Measurements from ENCODE around the gene PITPNM1.
"Not testable (repeated sequence)": the region's sequence is repeated elsewhere in the genome, so short reads cannot be mapped to it uniquely, and the experiment has no call there.

PITPNM1 gene

GRCh38 chr11:67504950-67505581 is at the start of gene PITPNM1:
Gene PITPNM1 (minus strand): TSS chr11:67505363. CDS start chr11:67504180, 1,183 bp downstream.
- DNase-seq (ENCODE audit: low read depth, low spot score) = no peak
- Histone ChIP-seq H3K9ac (ENCODE audit: insufficient read length) (peak within 1 kb of the TSS; percentile 51), H3K27ac (peak within 1 kb of the TSS; percentile 64), H3K4me3 (peak within 1 kb of the TSS; percentile 76), H3K36me3 (ENCODE audit: insufficient read depth, low read length) (no peaks in the 10 kb centered on the region), H3K9me3 (ENCODE audit: low read depth, low read length) (no peaks in the 10 kb centered on the region)
- no peak for TF ChIP-seq EZH2 (IDR thresholded peaks at IDR 0.05)
- 0 out of 2 replicates have a peak, but pooled peaks have one; percentile 22 for TF ChIP-seq POLR2AphosphoS5 (IDR thresholded peaks at IDR 0.05; ENCODE audit: borderline replicate concordance, low read depth, low read length)

- not testable (repeated sequence) for H3K27ac ChIP-seq; H3K9ac ChIP-seq (ENCODE audit: insufficient read length); H3K9me3 ChIP-seq (ENCODE audit: low read depth, low read length); DNase-seq (ENCODE audit: low read depth, low spot score); H3K36me3 ChIP-seq (ENCODE audit: insufficient read depth, low read length); H3K4me3 ChIP-seq
Observed at GRCh38 chr11:67551697-67552096, 46.5 kb upstream of the PITPNM1 start.

- TF ChIP-seq EZH2 (IDR thresholded peaks at IDR 0.05) = no peak
- TF ChIP-seq POLR2AphosphoS5 (IDR thresholded peaks at IDR 0.05; ENCODE audit: borderline replicate concordance, low read depth, low read length) = no peak
- no peak for TF ChIP-seq FOXP2 (optimal IDR thresholded peaks at IDR 0.05; ENCODE audit: control extremely low read depth, extremely low read length, insufficient read depth)
- DNase-seq (ENCODE audit: low read depth, low spot score) = no peak
- Histone ChIP-seq H3K9ac (ENCODE audit: insufficient read length) (no peak overlapping the region), H3K9me3 (ENCODE audit: low read depth, low read length) (no peaks in the 10 kb centered on the region), H3K4me3 (no peak overlapping the region), H3K27ac (no peak overlapping the region), H3K36me3 (ENCODE audit: insufficient read depth, low read length) (no peaks in the 10 kb centered on the region)
Observed at GRCh38 chr11:67551127-67551526, 46.0 kb upstream of the PITPNM1 start.

- H3K9me3 ChIP-seq (ENCODE audit: low read depth, low read length) = no peaks in the 10 kb centered on the region
- DNase-seq (ENCODE audit: low read depth, low spot score) = no peak
- H3K27ac ChIP-seq = no peak overlapping the region
- TF ChIP-seq FOXP2 (optimal IDR thresholded peaks at IDR 0.05; ENCODE audit: control extremely low read depth, extremely low read length, insufficient read depth) (no peak), POLR2AphosphoS5 (IDR thresholded peaks at IDR 0.05; ENCODE audit: borderline replicate concordance, low read depth, low read length) (no peak), EZH2 (IDR thresholded peaks at IDR 0.05) (no peak)
- H3K36me3 ChIP-seq (ENCODE audit: insufficient read depth, low read length) = no peaks in the 10 kb centered on the region
- no peak overlapping the region for H3K9ac ChIP-seq (ENCODE audit: insufficient read length)
- no peak overlapping the region for H3K4me3 ChIP-seq
Observed at GRCh38 chr11:67548555-67549110, 43.5 kb upstream of the PITPNM1 start.

GRCh38 chr11:67548112-67548511 is 42.9 kb upstream of the PITPNM1 start:
- not testable (repeated sequence) for DNase-seq (ENCODE audit: low read depth, low spot score); H3K9ac ChIP-seq (ENCODE audit: insufficient read length); H3K9me3 ChIP-seq (ENCODE audit: low read depth, low read length); H3K27ac ChIP-seq; H3K4me3 ChIP-seq; H3K36me3 ChIP-seq (ENCODE audit: insufficient read depth, low read length)

GRCh38 chr11:67545280-67545679 is 40.1 kb upstream of the PITPNM1 start:
- Histone ChIP-seq H3K4me3 (no peak overlapping the region), H3K9ac (ENCODE audit: insufficient read length) (no peak overlapping the region), H3K27ac (no peak overlapping the region), H3K9me3 (ENCODE audit: low read depth, low read length) (no peaks in the 10 kb centered on the region), H3K36me3 (ENCODE audit: insufficient read depth, low read length) (no peaks in the 10 kb centered on the region)
- DNase-seq (ENCODE audit: low read depth, low spot score) = no peak
- TF ChIP-seq FOXP2 (optimal IDR thresholded peaks at IDR 0.05; ENCODE audit: control extremely low read depth, extremely low read length, insufficient read depth) (no peak), EZH2 (IDR thresholded peaks at IDR 0.05) (no peak), POLR2AphosphoS5 (IDR thresholded peaks at IDR 0.05; ENCODE audit: borderline replicate concordance, low read depth, low read length) (no peak)

- no peaks in the 10 kb centered on the region for H3K36me3 ChIP-seq (ENCODE audit: insufficient read depth, low read length)
- H3K9me3 ChIP-seq (ENCODE audit: low read depth, low read length) = no peaks in the 10 kb centered on the region
- H3K4me3 ChIP-seq = no peak overlapping the region
- no peak overlapping the region for H3K27ac ChIP-seq
- no peak for TF ChIP-seq POLR2AphosphoS5 (IDR thresholded peaks at IDR 0.05; ENCODE audit: borderline replicate concordance, low read depth, low read length)
- no peak overlapping the region for H3K9ac ChIP-seq (ENCODE audit: insufficient read length)
- no peak for DNase-seq (ENCODE audit: low read depth, low spot score)
Observed at GRCh38 chr11:67544616-67545242, 39.6 kb upstream of the PITPNM1 start.

GRCh38 chr11:67543585-67543984 is 38.4 kb upstream of the PITPNM1 start:
- no peak overlapping the region for H3K27ac ChIP-seq
- H3K36me3 ChIP-seq (ENCODE audit: insufficient read depth, low read length) = no peaks in the 10 kb centered on the region
- H3K9me3 ChIP-seq (ENCODE audit: low read depth, low read length) = no peaks in the 10 kb centered on the region
- TF ChIP-seq FOXP2 (optimal IDR thresholded peaks at IDR 0.05; ENCODE audit: control extremely low read depth, extremely low read length, insufficient read depth) = no peak
- TF ChIP-seq POLR2AphosphoS5 (IDR thresholded peaks at IDR 0.05; ENCODE audit: borderline replicate concordance, low read depth, low read length) = no peak
- no peak for TF ChIP-seq EZH2 (IDR thresholded peaks at IDR 0.05)
- no peak overlapping the region for H3K4me3 ChIP-seq
- no peak for DNase-seq (ENCODE audit: low read depth, low spot score)
- H3K9ac ChIP-seq (ENCODE audit: insufficient read length) = no peak overlapping the region

- no peak for DNase-seq (ENCODE audit: low read depth, low spot score)
- Histone ChIP-seq H3K4me3 (no peak overlapping the region), H3K9me3 (ENCODE audit: low read depth, low read length) (no peaks in the 10 kb centered on the region), H3K36me3 (ENCODE audit: insufficient read depth, low read length) (no peaks in the 10 kb centered on the region), H3K9ac (ENCODE audit: insufficient read length) (no peak overlapping the region), H3K27ac (no peak overlapping the region)
- TF ChIP-seq EZH2 (IDR thresholded peaks at IDR 0.05) = no peak
- no peak for TF ChIP-seq FOXP2 (optimal IDR thresholded peaks at IDR 0.05; ENCODE audit: control extremely low read depth, extremely low read length, insufficient read depth)
- TF ChIP-seq POLR2AphosphoS5 (IDR thresholded peaks at IDR 0.05; ENCODE audit: borderline replicate concordance, low read depth, low read length) = no peak
Observed at GRCh38 chr11:67542971-67543370, 37.8 kb upstream of the PITPNM1 start.

Data from SK-N-MC (cell line).